HepG2 (cell line): ENCODE measurements around the gene CASP5. TPM values are rescaled to one million over a fixed set of nuclear protein-coding genes. Genes with fewer than 3 reads are reported as not detected.
A peak's percentile ranks its signal among the peaks of the same experiment; 100 is the strongest.

Source experiments
- ARNTL ChIP-seq: sonication (generic); formaldehyde crosslinking; IDR thresholded peaks from 2 replicates; pipeline ENCODE4 v1.4.0; 2020; ENCODE audit warnings: mild to moderate bottlenecking, missing genetic modification reagents
- CCDC6 ChIP-seq: sonication (generic); formaldehyde crosslinking; IDR thresholded peaks from 2 replicates; pipeline ENCODE4 v1.8.1; 2022; ENCODE audit warnings: mild to moderate bottlenecking, missing genetic modification reagents, moderate library complexity
- CHD4 ChIP-seq: fragments of 200-600 bp; sonication (generic); IDR thresholded peaks from 2 replicates; pipeline ENCODE4 v1.7.0; 2017; ENCODE audit warnings: mild to moderate bottlenecking, low read length, borderline replicate concordance
- GTF2F1 ChIP-seq: fragments of 150-350 bp; IDR thresholded peaks from 2 replicates; pipeline ENCODE4 v1.6.1; 2014; ENCODE audit warnings: low read length
- NFYC ChIP-seq: IDR thresholded peaks from 2 replicates; pipeline ENCODE4 v1.6.1; 2016; ENCODE audit warnings: missing genetic modification reagents, missing compliant biosample characterization
- PHB2 ChIP-seq: fragments of 450-650 bp; IDR thresholded peaks from 2 replicates; pipeline ENCODE4 v1.6.1; 2018; ENCODE audit not compliant: partially characterized antibody
- PTBP1 ChIP-seq: fragments of 200-400 bp; formaldehyde crosslinking; IDR thresholded peaks from 2 replicates; pipeline ENCODE4 v1.6.1; 2018; ENCODE audit warnings: low read length, low read depth; ENCODE audit not compliant: poor library complexity, severe bottlenecking
- RNF2 ChIP-seq: fragments of 450-650 bp; conservative IDR thresholded peaks from 2 replicates; pipeline ENCODE4 v1.6.1; 2016; ENCODE audit warnings: low read depth
- SATB2 ChIP-seq: sonication (generic); formaldehyde crosslinking; IDR thresholded peaks from 2 replicates; pipeline ENCODE4 v1.5.0; 2020; ENCODE audit warnings: missing genetic modification reagents
- ZBTB42 ChIP-seq: sonication (generic); formaldehyde crosslinking; IDR thresholded peaks from 2 replicates; pipeline ENCODE4 v1.5.0; 2020; ENCODE audit warnings: mild to moderate bottlenecking, missing genetic modification reagents
- ZC3H13 ChIP-seq: sonication (generic); formaldehyde crosslinking; IDR thresholded peaks from 2 replicates; pipeline ENCODE4 v1.8.1; 2023; ENCODE audit warnings: mild to moderate bottlenecking, missing genetic modification reagents, moderate library complexity
- ZEB1 ChIP-seq: IDR thresholded peaks from 2 replicates; pipeline ENCODE4 v1.6.1; 2012; ENCODE audit warnings: mild to moderate bottlenecking, low read depth, inconsistent platforms; ENCODE audit not compliant: insufficient replicate concordance
- ZFY ChIP-seq: sonication (generic); formaldehyde crosslinking; IDR thresholded peaks from 2 replicates; pipeline ENCODE4 v1.4.0; 2020; ENCODE audit warnings: missing genetic modification reagents
- ZNF10 ChIP-seq: sonication (generic); formaldehyde crosslinking; IDR thresholded peaks from 2 replicates; pipeline ENCODE4 v1.4.0; 2020; ENCODE audit warnings: mild to moderate bottlenecking, low read depth, missing genetic modification reagents, borderline replicate concordance
- ZNF737 ChIP-seq: sonication (generic); formaldehyde crosslinking; IDR thresholded peaks from 2 replicates; pipeline ENCODE4 v1.5.0; 2020; ENCODE audit warnings: missing genetic modification reagents, mild to moderate bottlenecking, borderline replicate concordance
- ZNF773 ChIP-seq: sonication (generic); formaldehyde crosslinking; IDR thresholded peaks from 2 replicates; pipeline ENCODE4 v1.4.0; 2020; ENCODE audit warnings: missing genetic modification reagents, borderline replicate concordance
- ZNF776 ChIP-seq: sonication (generic); formaldehyde crosslinking; IDR thresholded peaks from 2 replicates; pipeline ENCODE4 v1.4.0; 2020; ENCODE audit warnings: mild to moderate bottlenecking, missing genetic modification reagents
- ZNF816 ChIP-seq: sonication (generic); formaldehyde crosslinking; IDR thresholded peaks from 2 replicates; pipeline ENCODE4 v1.8.0; 2022; ENCODE audit warnings: missing genetic modification reagents, mild to moderate bottlenecking, borderline replicate concordance
- polyA plus RNA-seq, 8 experiments: library from polyadenylated mRNA; depleted of rRNA in 3 of 8; stranded (reverse) in 7 of 8; unstranded in 1 of 8; fragments of >200 nt; fragmentation: Illumina TruSeq in 4 of 8; extraction: Trizol in 4 of 8; gene quantifications; 2 replicates each; pipeline versions ENCODE4 v1.2.1 to v1.2.3, GENCODE V29; 2011 to 2016; ENCODE audit warnings: low read depth in 4 of 8, missing spikeins in 1 of 8, mixed read lengths in 1 of 8; ENCODE audit not compliant: insufficient read depth in 1 of 8
- total RNA-seq, 5 experiments: library from RNA; depleted of rRNA; stranded (reverse); fragments of >200 nt; fragmentation: Illumina TruSeq; extraction: Trizol; gene quantifications; 2 replicates each; pipeline ENCODE4 v1.2.3, GENCODE V29; 2016; ENCODE audit warnings: low read depth in 1 of 5
- TF ChIP-seq, protein P1 (sequence below): sonication (generic); formaldehyde crosslinking; IDR thresholded peaks from 2 replicates; pipeline ENCODE4 v1.8.1; 2022; ENCODE audit warnings: mild to moderate bottlenecking, missing genetic modification reagents
- TF ChIP-seq, protein P2 (sequence below): sonication (generic); formaldehyde crosslinking; IDR thresholded peaks from 2 replicates; pipeline ENCODE4 v1.4.0; 2020; ENCODE audit warnings: missing genetic modification reagents
- TF ChIP-seq, protein P3 (sequence below): sonication (generic); formaldehyde crosslinking; IDR thresholded peaks from 2 replicates; pipeline ENCODE4 v1.4.0; 2020; ENCODE audit warnings: mild to moderate bottlenecking, missing genetic modification reagents
- TF ChIP-seq, protein P4 (sequence below): sonication (generic); formaldehyde crosslinking; conservative IDR thresholded peaks from 2 replicates; pipeline ENCODE4 v1.5.0; 2020; ENCODE audit warnings: missing genetic modification reagents
- TF ChIP-seq, protein P5 (sequence below), 2 experiments: sonication (generic) in 1 of 2; formaldehyde crosslinking in 1 of 2; IDR thresholded peaks; 2 replicates each; pipeline versions ENCODE4 v1.5.1 to v1.6.1; 2011 to 2020; ENCODE audit warnings: borderline replicate concordance in 1 of 2, low read depth in 1 of 2, low read length in 1 of 2, mild to moderate bottlenecking in 1 of 2, missing genetic modification reagents in 1 of 2, moderate library complexity in 1 of 2

CASP5 gene
- total and polyA plus RNA-seq, 2 of the 13 experiments (the other 11 are each of a cell fraction or from before 2014, with no cell fraction given), result not detected

DNA sequence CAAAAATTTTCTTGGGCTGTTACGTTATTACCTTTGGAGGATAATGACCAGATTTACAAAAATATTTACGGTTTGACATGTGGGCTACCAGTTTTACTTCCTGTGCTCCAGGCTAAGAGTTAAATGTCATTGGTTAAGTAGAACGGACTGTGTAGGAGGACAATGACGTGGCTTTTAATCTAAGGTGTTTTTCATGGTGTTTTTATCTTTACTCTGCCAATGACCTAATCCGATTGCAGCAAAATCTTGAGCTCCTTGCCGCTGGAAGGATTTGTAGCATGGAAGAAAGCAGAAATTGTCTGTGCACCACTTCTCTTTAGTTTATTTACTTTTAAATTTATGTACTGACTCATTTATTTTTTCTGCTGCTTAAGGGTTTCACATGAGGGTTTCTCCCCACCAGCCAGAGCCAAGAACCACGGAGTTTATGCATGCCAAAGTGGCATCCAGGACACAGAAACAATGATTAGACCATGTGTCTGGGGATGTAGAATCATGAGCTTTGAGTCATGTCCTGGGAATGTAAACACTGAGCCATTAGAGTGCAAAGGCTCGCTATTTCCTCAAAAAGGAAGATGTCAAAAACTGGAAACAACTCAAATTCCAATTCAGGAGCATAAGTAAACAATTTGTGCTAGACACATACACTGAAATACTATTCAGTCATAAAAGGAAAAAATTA lies 24.1 kb upstream of the CASP5 start (continued):
- TF ChIP-seq, protein P1, sequence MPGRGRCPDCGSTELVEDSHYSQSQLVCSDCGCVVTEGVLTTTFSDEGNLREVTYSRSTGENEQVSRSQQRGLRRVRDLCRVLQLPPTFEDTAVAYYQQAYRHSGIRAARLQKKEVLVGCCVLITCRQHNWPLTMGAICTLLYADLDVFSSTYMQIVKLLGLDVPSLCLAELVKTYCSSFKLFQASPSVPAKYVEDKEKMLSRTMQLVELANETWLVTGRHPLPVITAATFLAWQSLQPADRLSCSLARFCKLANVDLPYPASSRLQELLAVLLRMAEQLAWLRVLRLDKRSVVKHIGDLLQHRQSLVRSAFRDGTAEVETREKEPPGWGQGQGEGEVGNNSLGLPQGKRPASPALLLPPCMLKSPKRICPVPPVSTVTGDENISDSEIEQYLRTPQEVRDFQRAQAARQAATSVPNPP, result no peak
- TF ChIP-seq CCDC6 (CRISPR knock-in tag) (no peak), ZNF737 (no peak), ZNF773 (CRISPR knock-in tag) (no peak), ZNF10 (no peak), SATB2 (no peak), ZNF816 (no peak; the same call in 1 of the 2 replicates), ZC3H13 (CRISPR knock-in tag) (no peak), ARNTL (peak; percentile 61), GTF2F1 (no peak), ZEB1 (no peak), ZBTB42 (no peak), PTBP1 (no peak), RNF2 (no peak), CHD4 (peak; percentile 67; the same call in 1 of the 2 replicates), ZFY (no peak), PHB2 (no peak), NFYC (CRISPR knock-in tag) (no peak), ZNF776 (CRISPR knock-in tag) (no peak)
- TF ChIP-seq, protein P2, sequence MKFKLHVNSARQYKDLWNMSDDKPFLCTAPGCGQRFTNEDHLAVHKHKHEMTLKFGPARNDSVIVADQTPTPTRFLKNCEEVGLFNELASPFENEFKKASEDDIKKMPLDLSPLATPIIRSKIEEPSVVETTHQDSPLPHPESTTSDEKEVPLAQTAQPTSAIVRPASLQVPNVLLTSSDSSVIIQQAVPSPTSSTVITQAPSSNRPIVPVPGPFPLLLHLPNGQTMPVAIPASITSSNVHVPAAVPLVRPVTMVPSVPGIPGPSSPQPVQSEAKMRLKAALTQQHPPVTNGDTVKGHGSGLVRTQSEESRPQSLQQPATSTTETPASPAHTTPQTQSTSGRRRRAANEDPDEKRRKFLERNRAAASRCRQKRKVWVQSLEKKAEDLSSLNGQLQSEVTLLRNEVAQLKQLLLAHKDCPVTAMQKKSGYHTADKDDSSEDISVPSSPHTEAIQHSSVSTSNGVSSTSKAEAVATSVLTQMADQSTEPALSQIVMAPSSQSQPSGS (CRISPR knock-in tag), result peak; percentile 94
- TF ChIP-seq, protein P3, sequence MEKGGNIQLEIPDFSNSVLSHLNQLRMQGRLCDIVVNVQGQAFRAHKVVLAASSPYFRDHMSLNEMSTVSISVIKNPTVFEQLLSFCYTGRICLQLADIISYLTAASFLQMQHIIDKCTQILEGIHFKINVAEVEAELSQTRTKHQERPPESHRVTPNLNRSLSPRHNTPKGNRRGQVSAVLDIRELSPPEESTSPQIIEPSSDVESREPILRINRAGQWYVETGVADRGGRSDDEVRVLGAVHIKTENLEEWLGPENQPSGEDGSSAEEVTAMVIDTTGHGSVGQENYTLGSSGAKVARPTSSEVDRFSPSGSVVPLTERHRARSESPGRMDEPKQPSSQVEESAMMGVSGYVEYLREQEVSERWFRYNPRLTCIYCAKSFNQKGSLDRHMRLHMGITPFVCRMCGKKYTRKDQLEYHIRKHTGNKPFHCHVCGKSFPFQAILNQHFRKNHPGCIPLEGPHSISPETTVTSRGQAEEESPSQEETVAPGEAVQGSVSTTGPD (CRISPR knock-in tag), result no peak
- TF ChIP-seq, protein P4, sequence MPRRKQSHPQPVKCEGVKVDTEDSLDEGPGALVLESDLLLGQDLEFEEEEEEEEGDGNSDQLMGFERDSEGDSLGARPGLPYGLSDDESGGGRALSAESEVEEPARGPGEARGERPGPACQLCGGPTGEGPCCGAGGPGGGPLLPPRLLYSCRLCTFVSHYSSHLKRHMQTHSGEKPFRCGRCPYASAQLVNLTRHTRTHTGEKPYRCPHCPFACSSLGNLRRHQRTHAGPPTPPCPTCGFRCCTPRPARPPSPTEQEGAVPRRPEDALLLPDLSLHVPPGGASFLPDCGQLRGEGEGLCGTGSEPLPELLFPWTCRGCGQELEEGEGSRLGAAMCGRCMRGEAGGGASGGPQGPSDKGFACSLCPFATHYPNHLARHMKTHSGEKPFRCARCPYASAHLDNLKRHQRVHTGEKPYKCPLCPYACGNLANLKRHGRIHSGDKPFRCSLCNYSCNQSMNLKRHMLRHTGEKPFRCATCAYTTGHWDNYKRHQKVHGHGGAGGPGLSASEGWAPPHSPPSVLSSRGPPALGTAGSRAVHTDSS (CRISPR knock-in tag), result no peak
- TF ChIP-seq, protein P5, sequence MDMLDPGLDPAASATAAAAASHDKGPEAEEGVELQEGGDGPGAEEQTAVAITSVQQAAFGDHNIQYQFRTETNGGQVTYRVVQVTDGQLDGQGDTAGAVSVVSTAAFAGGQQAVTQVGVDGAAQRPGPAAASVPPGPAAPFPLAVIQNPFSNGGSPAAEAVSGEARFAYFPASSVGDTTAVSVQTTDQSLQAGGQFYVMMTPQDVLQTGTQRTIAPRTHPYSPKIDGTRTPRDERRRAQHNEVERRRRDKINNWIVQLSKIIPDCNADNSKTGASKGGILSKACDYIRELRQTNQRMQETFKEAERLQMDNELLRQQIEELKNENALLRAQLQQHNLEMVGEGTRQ (IDR thresholded peaks at IDR 0.05; ENCODE audit: low read depth, low read length), result no peak
- TF ChIP-seq, protein P5 (CRISPR knock-in tag; IDR thresholded peaks at IDR 0.05; ENCODE audit: borderline replicate concordance), result no peak
